Trophoblast cell (in vitro differentiated cells and primary cell): ENCODE results near the gene PRR23E.

ENCODE experiments used
- DNase-seq, 2 donors: peaks; one replicate each; pipeline ENCODE4 v3.0.0-alpha.2; 2016
- H2AFZ ChIP-seq: 2 replicates; pipeline ENCODE4 v1.6.1; 2013; ENCODE audit warnings: low read length, moderate library complexity, mild to moderate bottlenecking; ENCODE audit not compliant: insufficient read depth, poor library complexity
- H2AK5ac ChIP-seq: 2 replicates; pipeline ENCODE4 v1.6.1; 2013; ENCODE audit warnings: mild to moderate bottlenecking, low read length
- H2BK120ac ChIP-seq: 2 replicates; pipeline ENCODE4 v1.6.1; 2013; ENCODE audit warnings: low read length, mild to moderate bottlenecking, moderate library complexity; ENCODE audit not compliant: insufficient read depth, poor library complexity
- H2BK12ac ChIP-seq: 2 replicates; pipeline ENCODE4 v1.6.1; 2013; ENCODE audit warnings: mild to moderate bottlenecking, low read length, moderate library complexity
- H2BK5ac ChIP-seq: 2 replicates; pipeline ENCODE4 v1.6.1; 2013; ENCODE audit warnings: low read length, low read depth, moderate library complexity, mild to moderate bottlenecking; ENCODE audit not compliant: poor library complexity
- H3K14ac ChIP-seq: 2 replicates; pipeline ENCODE4 v1.6.1; 2013; ENCODE audit warnings: mild to moderate bottlenecking, low read length
- H3K18ac ChIP-seq: 2 replicates; pipeline ENCODE4 v1.6.1; 2013; ENCODE audit warnings: mild to moderate bottlenecking, low read length
- H3K23ac ChIP-seq: 2 replicates; pipeline ENCODE4 v1.6.1; 2013; ENCODE audit warnings: low read length
- H3K27ac ChIP-seq: 2 replicates; pipeline ENCODE4 v1.5.1; 2013; ENCODE audit warnings: low read depth, mild to moderate bottlenecking, inconsistent platforms, low read length, moderate library complexity
- H3K27me3 ChIP-seq: 2 replicates; pipeline ENCODE4 v1.6.1; 2013; ENCODE audit warnings: inconsistent platforms, mild to moderate bottlenecking, low read length, moderate library complexity; ENCODE audit not compliant: insufficient read depth
- H3K36me3 ChIP-seq, 2 experiments: 1 replicate in 1 of 2; 2 replicates in 1 of 2; pipeline ENCODE4 v1.6.1; 2013; ENCODE audit warnings: low read length in 2 of 2, mild to moderate bottlenecking in 2 of 2, moderate library complexity in 1 of 2; ENCODE audit not compliant: insufficient read depth in 2 of 2, control insufficient read depth in 1 of 2
- H3K4ac ChIP-seq: 2 replicates; pipeline ENCODE4 v1.6.1; 2013; ENCODE audit warnings: low read depth, mild to moderate bottlenecking, low read length, moderate library complexity
- H3K4me1 ChIP-seq, 2 experiments: 1 replicate in 1 of 2; 2 replicates in 1 of 2; pipeline ENCODE4 v1.6.1; 2013; ENCODE audit warnings: low read length in 2 of 2, mild to moderate bottlenecking in 2 of 2, moderate library complexity in 1 of 2; ENCODE audit not compliant: insufficient read depth in 2 of 2, control insufficient read depth in 1 of 2
- H3K4me2 ChIP-seq: 2 replicates; pipeline ENCODE4 v1.6.1; 2013; ENCODE audit warnings: inconsistent platforms, mild to moderate bottlenecking, low read length, moderate library complexity
- H3K4me3 ChIP-seq: 2 replicates; pipeline ENCODE4 v1.5.1; 2013; ENCODE audit warnings: mild to moderate bottlenecking, low read depth, low read length, inconsistent platforms
- H3K79me1 ChIP-seq: one replicate; pipeline ENCODE4 v1.6.1; 2013; ENCODE audit warnings: low read length
- H3K79me2 ChIP-seq: 2 replicates; pipeline ENCODE4 v1.6.1; 2013; ENCODE audit warnings: low read length, mild to moderate bottlenecking; ENCODE audit not compliant: control insufficient read depth, insufficient read depth, poor library complexity
- H3K9ac ChIP-seq: 2 replicates; pipeline ENCODE4 v1.6.1; 2013; ENCODE audit warnings: mild to moderate bottlenecking, low read length
- H3K9me3 ChIP-seq: 2 replicates; pipeline ENCODE4 v1.6.1; 2013; ENCODE audit warnings: low read depth, mild to moderate bottlenecking, control low read depth, inconsistent platforms, low read length; ENCODE audit not compliant: insufficient read depth
- H4K12ac ChIP-seq: 2 replicates; pipeline ENCODE4 v1.6.1; 2013; ENCODE audit warnings: low read depth, mild to moderate bottlenecking, low read length, moderate library complexity
- H4K8ac ChIP-seq: 2 replicates; pipeline ENCODE4 v1.6.1; 2013; ENCODE audit warnings: low read depth, mild to moderate bottlenecking, low read length, moderate library complexity
- H4K91ac ChIP-seq: one replicate; pipeline ENCODE4 v1.6.1; 2013; ENCODE audit warnings: low read depth, mild to moderate bottlenecking, low read length, moderate library complexity
- WGBS: extraction: QIAGEN DNeasy Blood & Tissue Kit; methylation state at CpG from one replicate; pipeline ENCODE4 v1.1.7; 2013; ENCODE audit warnings: missing lambda C conversion rate; ENCODE audit not compliant: insufficient read length, insufficient coverage; ENCODE audit errors: extremely low coverage; 5-methylcytosine and 5-hydroxymethylcytosine counted together

The PRR23E gene

DNA sequence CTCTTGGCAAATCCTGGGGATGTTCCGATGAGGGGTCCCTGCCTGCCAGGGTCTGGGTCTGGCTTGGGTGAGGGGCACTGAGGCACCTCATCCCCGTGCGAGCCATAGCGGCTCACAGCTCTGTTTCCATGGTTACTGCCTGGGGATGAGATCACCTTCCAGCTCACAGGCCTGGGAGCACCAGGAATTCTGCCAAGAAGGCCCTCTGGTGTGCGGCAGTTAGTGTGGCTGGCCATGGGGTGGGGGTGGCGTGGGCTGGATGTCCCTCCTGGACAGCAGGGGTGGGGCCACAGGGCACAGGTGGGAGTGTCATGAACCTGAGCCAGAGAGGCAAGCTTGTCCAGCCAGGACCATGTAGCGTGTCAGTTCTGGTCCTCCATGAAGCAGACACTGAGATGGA is 22.1 kb upstream of the PRR23E start:
- Histone ChIP-seq H3K9ac (no peak overlapping the region), H3K4me1 (peaks cover 15 to 24% of the 10 kb centered on the region in 2 experiments), H3K4ac (no peak overlapping the region), H2AFZ (no peak overlapping the region), H2BK12ac (no peak overlapping the region), H2BK120ac (no peak overlapping the region), H3K79me1 (peaks cover 2% of the 10 kb centered on the region), H3K14ac (no peak overlapping the region), H3K27ac (no peak overlapping the region), H3K4me2 (no peak overlapping the region), H4K8ac (no peak overlapping the region), H3K4me3 (no peak overlapping the region), H2BK5ac (no peak overlapping the region), H3K18ac (no peak overlapping the region), H3K36me3 (no peaks in the 10 kb centered on the region), H4K91ac (no peak overlapping the region), H3K23ac (no peak overlapping the region), H3K27me3 (no peaks in the 10 kb centered on the region), H3K79me2 (no peaks in the 10 kb centered on the region), H4K12ac (no peak overlapping the region), H2AK5ac (no peak overlapping the region), H3K9me3 (peaks cover 4% of the 10 kb centered on the region)
- DNase-seq, result no peak
- no CpG with 5 or more reads among the region's 7 CpGs for WGBS

DNA sequence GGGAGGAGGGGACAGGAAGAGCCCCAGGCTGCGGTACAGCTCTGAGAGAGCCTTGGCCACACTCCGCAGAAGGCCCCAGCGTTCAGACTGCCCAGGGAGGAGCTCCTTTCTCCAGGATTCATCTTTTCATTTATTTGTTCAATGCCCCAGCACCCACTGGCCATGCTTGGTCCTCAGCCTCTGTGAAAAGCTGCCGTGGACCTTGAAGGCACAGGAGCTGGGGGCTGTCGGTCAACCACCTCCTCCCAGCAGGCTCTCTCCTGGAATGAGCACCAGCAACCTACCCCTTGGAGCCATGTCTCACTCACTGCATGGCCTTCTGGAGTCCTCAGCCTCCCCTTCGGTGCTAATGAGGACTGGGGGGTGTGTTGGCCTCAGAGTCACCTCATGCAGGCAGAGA is 21.6 kb upstream of the PRR23E start:
- no peak overlapping the region for H2BK120ac ChIP-seq
- H3K14ac ChIP-seq, result no peak overlapping the region
- H2AK5ac ChIP-seq, result no peak overlapping the region
- no peak overlapping the region for H3K4ac ChIP-seq
- no peaks in the 10 kb centered on the region for H3K27me3 ChIP-seq
- no peak overlapping the region for H3K27ac ChIP-seq
- H3K4me2 ChIP-seq, result no peak overlapping the region
- no peak overlapping the region for H2BK12ac ChIP-seq
- no peak for DNase-seq
- H3K4me1 ChIP-seq, result peaks cover 15 to 24% of the 10 kb centered on the region in 2 experiments
- H3K23ac ChIP-seq, result no peak overlapping the region
- no peak overlapping the region for H4K8ac ChIP-seq
- peaks cover 4% of the 10 kb centered on the region for H3K9me3 ChIP-seq
- H3K9ac ChIP-seq, result no peak overlapping the region
- no peak overlapping the region for H4K91ac ChIP-seq
- no peaks in the 10 kb centered on the region for H3K36me3 ChIP-seq
- H3K18ac ChIP-seq, result no peak overlapping the region
- no peak overlapping the region for H4K12ac ChIP-seq
- H3K4me3 ChIP-seq, result no peak overlapping the region
- no peak overlapping the region for H2AFZ ChIP-seq
- H3K79me2 ChIP-seq, result no peaks in the 10 kb centered on the region
- WGBS, result no CpG with 5 or more reads among the region's 6 CpGs
- no peak overlapping the region for H2BK5ac ChIP-seq
- H3K79me1 ChIP-seq, result peaks cover 2% of the 10 kb centered on the region

GRCh38 chr3:127171721-127172120 is 21.2 kb upstream of the PRR23E start:
- no CpG with 5 or more reads among the region's 4 CpGs for whole genome bisulfite sequencing

GRCh38 chr3:127172211-127172610 is 20.7 kb upstream of the PRR23E start:
- Histone ChIP-seq H3K4me1 (peaks cover 15 to 24% of the 10 kb centered on the region in 2 experiments), H3K9me3 (peaks cover 4% of the 10 kb centered on the region), H3K27ac (no peak overlapping the region), H3K4ac (no peak overlapping the region), H3K23ac (no peak overlapping the region), H3K79me1 (peaks cover 2% of the 10 kb centered on the region), H2AFZ (no peak overlapping the region), H4K91ac (no peak overlapping the region), H3K79me2 (no peaks in the 10 kb centered on the region), H4K8ac (no peak overlapping the region), H3K18ac (peak overlapping the region; percentile 6), H2BK12ac (peak overlapping the region; percentile 42), H3K27me3 (no peaks in the 10 kb centered on the region), H3K4me2 (peak overlapping the region; percentile 24), H2BK120ac (no peak overlapping the region), H2AK5ac (no peak overlapping the region), H4K12ac (no peak overlapping the region), H3K14ac (peak overlapping the region; percentile 26), H2BK5ac (no peak overlapping the region), H3K4me3 (no peak overlapping the region), H3K36me3 (no peaks in the 10 kb centered on the region), H3K9ac (no peak overlapping the region)
- WGBS, result no CpG with 5 or more reads among the region's 5 CpGs
- DNase-seq, result no peak

More at GRCh38 chr3:127171721-127172120, 21.2 kb upstream of the PRR23E start:
- Histone ChIP-seq H3K9me3 (peaks cover 4% of the 10 kb centered on the region), H3K79me2 (no peaks in the 10 kb centered on the region), H4K8ac (no peak overlapping the region), H3K4me1 (peaks cover 15 to 24% of the 10 kb centered on the region in 2 experiments), H3K79me1 (peaks cover 2% of the 10 kb centered on the region), H2AFZ (no peak overlapping the region), H3K4me2 (no peak overlapping the region), H3K27ac (no peak overlapping the region), H4K12ac (no peak overlapping the region), H4K91ac (no peak overlapping the region), H3K18ac (no peak overlapping the region), H2BK5ac (no peak overlapping the region), H3K4ac (no peak overlapping the region), H3K4me3 (no peak overlapping the region), H3K27me3 (no peaks in the 10 kb centered on the region), H3K23ac (no peak overlapping the region), H2BK120ac (no peak overlapping the region), H3K36me3 (no peaks in the 10 kb centered on the region), H3K14ac (no peak overlapping the region), H3K9ac (no peak overlapping the region), H2AK5ac (no peak overlapping the region), H2BK12ac (no peak overlapping the region)
- DNase-seq, result no peak
